ENCODE measurements around the gene CFAP45. TPM values are rescaled to one million over a fixed set of nuclear protein-coding genes. Genes with fewer than 3 reads are reported as not detected.

Gene CFAP45
- total RNA-seq, 3 donors from 2014 or later (not counting 1 experiment from before 2014, with no cell fraction given), result 1.3 to 5.0 (median 1.6) TPM

- Mint-ChIP-seq H3K4me1 (peaks cover 1 to 3% of the 10 kb centered on the region in 2 donors), H3K9me3 (no peaks in the 10 kb centered on the region), H3K36me3 (peaks cover 7% of the 10 kb centered on the region), H3K4me3 (no peak overlapping the region), H3K27ac (no peak overlapping the region), H3K27me3 (ENCODE audit: low read depth in 2 of 2) (peaks cover 1 to 29% of the 10 kb centered on the region in 2 donors)
- DNase-seq (no peak), ATAC-seq (no peak)
- no peak overlapping the region for H3K4me3 ChIP-seq (ENCODE audit: low read length)
- no peaks in the 10 kb centered on the region for H3K36me3 ChIP-seq (ENCODE audit: control insufficient read depth, insufficient read depth, low read length)
- no peaks in the 10 kb centered on the region for H3K9me3 ChIP-seq (ENCODE audit: control insufficient read depth, insufficient read depth, low read length)
- 89% methylated on average over 7 of the region's 8 CpGs for WGBS (ENCODE audit: insufficient coverage)
- TF ChIP-seq, protein P1, sequence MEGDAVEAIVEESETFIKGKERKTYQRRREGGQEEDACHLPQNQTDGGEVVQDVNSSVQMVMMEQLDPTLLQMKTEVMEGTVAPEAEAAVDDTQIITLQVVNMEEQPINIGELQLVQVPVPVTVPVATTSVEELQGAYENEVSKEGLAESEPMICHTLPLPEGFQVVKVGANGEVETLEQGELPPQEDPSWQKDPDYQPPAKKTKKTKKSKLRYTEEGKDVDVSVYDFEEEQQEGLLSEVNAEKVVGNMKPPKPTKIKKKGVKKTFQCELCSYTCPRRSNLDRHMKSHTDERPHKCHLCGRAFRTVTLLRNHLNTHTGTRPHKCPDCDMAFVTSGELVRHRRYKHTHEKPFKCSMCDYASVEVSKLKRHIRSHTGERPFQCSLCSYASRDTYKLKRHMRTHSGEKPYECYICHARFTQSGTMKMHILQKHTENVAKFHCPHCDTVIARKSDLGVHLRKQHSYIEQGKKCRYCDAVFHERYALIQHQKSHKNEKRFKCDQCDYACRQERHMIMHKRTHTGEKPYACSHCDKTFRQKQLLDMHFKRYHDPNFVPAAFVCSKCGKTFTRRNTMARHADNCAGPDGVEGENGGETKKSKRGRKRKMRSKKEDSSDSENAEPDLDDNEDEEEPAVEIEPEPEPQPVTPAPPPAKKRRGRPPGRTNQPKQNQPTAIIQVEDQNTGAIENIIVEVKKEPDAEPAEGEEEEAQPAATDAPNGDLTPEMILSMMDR (IDR thresholded peaks at IDR 0.05), result no peak
- H3K4me1 ChIP-seq (ENCODE audit: control insufficient read depth, insufficient read depth, low read length), result no peaks in the 10 kb centered on the region
- intact Hi-C loops (cut with micrococcal nuclease), result no loop called here
- no peaks in the 10 kb centered on the region for H3K27me3 ChIP-seq (ENCODE audit: control insufficient read depth, insufficient read depth, low read length)
- no peak overlapping the region for H3K27ac ChIP-seq (ENCODE audit: low read length)
Observed at GRCh38 chr1:159835862-159836525, 64.0 kb downstream of the CFAP45 start.

DNA sequence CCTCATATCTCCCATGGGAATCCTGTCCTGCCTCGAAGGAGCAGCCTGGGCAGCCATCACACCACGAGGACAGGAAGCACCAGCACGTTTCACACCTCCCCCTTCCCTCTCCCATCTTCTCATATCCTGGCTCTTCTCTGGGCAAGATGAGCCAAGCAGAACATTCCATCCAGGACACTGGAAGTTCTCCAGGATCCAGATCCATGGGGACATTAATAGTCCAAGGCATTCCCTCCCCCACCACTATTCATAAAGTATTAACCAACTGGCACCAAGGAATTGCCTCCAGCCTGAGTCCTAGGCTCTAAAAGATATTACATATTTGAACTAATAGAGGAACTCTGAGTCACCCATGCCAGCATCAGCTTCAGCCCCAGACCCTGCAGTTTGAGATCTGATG lies 64.6 kb downstream of the CFAP45 start:
- Mint-ChIP-seq H3K27me3 (ENCODE audit: low read depth in 2 of 2) (peaks cover 6 to 30% of the 10 kb centered on the region in 2 donors), H3K9me3 (no peaks in the 10 kb centered on the region), H3K4me1 (peaks cover 4 to 6% of the 10 kb centered on the region in 2 donors), H3K4me3 (no peak overlapping the region), H3K27ac (no peak overlapping the region), H3K36me3 (peaks cover 7% of the 10 kb centered on the region)
- Histone ChIP-seq H3K36me3 (ENCODE audit: control insufficient read depth, insufficient read depth, low read length) (no peaks in the 10 kb centered on the region), H3K9me3 (ENCODE audit: control insufficient read depth, insufficient read depth, low read length) (no peaks in the 10 kb centered on the region), H3K4me1 (ENCODE audit: control insufficient read depth, insufficient read depth, low read length) (peaks cover under 1% of the 10 kb centered on the region), H3K4me3 (ENCODE audit: low read length) (no peak overlapping the region), H3K27ac (ENCODE audit: low read length) (no peak overlapping the region), H3K27me3 (ENCODE audit: control insufficient read depth, insufficient read depth, low read length) (no peaks in the 10 kb centered on the region)
- TF ChIP-seq, protein P1 (IDR thresholded peaks at IDR 0.05), result no peak
- intact Hi-C loops (cut with micrococcal nuclease), result no loop called here
- 75% methylated on average over 3 of the region's 3 CpGs for WGBS (ENCODE audit: insufficient coverage)
- DNase-seq (no peak), ATAC-seq (no peak)

DNA sequence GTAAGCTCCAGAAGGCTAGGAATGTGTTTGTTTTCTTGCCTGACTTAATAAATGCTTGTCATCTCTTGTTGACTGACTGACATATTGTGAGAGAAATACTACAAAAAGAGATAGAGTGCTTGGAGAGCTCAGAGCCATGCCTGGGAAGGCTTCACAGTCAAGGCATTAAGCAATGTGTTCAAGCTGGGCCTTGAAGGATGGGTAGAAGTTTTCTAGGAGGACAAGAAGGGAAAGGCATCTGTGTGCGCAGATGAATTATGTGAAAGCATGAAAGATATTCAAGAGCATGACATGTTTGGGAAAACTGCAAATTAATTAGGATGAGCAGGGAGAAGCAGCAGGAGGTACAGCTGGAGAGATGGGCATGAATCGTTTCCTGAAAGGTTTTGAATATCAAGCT lies 67.7 kb downstream of the CFAP45 start:
- Mint-ChIP-seq H3K9me3 (peaks cover 5 to 6% of the 10 kb centered on the region in 2 donors), H3K4me3 (no peak overlapping the region), H3K4me1 (peaks cover 31 to 35% of the 10 kb centered on the region in 2 donors), H3K36me3 (peaks cover 17% of the 10 kb centered on the region), H3K27me3 (ENCODE audit: low read depth in 2 of 2) (peaks cover 20 to 37% of the 10 kb centered on the region in 2 donors), H3K27ac (no peak overlapping the region)
- peaks cover 31% of the 10 kb centered on the region for H3K4me1 ChIP-seq (ENCODE audit: control insufficient read depth, insufficient read depth, low read length)
- H3K9me3 ChIP-seq (ENCODE audit: control insufficient read depth, insufficient read depth, low read length), result peaks cover 23% of the 10 kb centered on the region
- no peaks in the 10 kb centered on the region for H3K27me3 ChIP-seq (ENCODE audit: control insufficient read depth, insufficient read depth, low read length)
- H3K27ac ChIP-seq (ENCODE audit: low read length), result no peak overlapping the region
- TF ChIP-seq, protein P1 (IDR thresholded peaks at IDR 0.05), result no peak
- DNase-seq (no peak), ATAC-seq (no peak)
- intact Hi-C loops (cut with micrococcal nuclease), result no loop called here
- 95% methylated on average over 2 of the region's 2 CpGs for WGBS (ENCODE audit: insufficient coverage)
- H3K36me3 ChIP-seq (ENCODE audit: control insufficient read depth, insufficient read depth, low read length), result no peaks in the 10 kb centered on the region
- H3K4me3 ChIP-seq (ENCODE audit: low read length), result no peak overlapping the region
